ENCODE measurements around the gene GALP.
"Not testable (repeated sequence)": the region's sequence is repeated elsewhere in the genome, so short reads cannot be mapped to it uniquely, and the experiment has no call there.

The GALP gene

GRCh38 chr19:56193981-56194640, 18.3 kb downstream of the GALP start:
- no peak for DNase-seq

GRCh38 chr19:56197646-56198045, 21.8 kb downstream of the GALP start, which contains the start of gene ZSCAN5B:
Gene ZSCAN5B, minus strand, starts transcription at chr19:56197783. Its CDS starts 4,731 bp downstream, at chr19:56193052.
- DNase-seq: not testable (repeated sequence)

GRCh38 chr19:56199687-56200086, 23.9 kb downstream of the GALP start:
- DNase-seq: no peak

GRCh38 chr19:56201973-56202372, 26.2 kb downstream of the GALP start, which contains the start of gene ZSCAN5C:
Gene ZSCAN5C, plus strand, starts transcription at chr19:56202273. Its CDS starts 3,641 bp downstream, at chr19:56205914.
- DNase-seq: no peak

- not testable (repeated sequence) for DNase-seq
These were observed 31.8 kb downstream of the GALP start for GRCh38 chr19:56207581-56207980.

GRCh38 chr19:56209091-56209490, 33.3 kb downstream of the GALP start:
- no peak for DNase-seq

- DNase-seq: not testable (repeated sequence)
These were observed 34.2 kb downstream of the GALP start for GRCh38 chr19:56210036-56210435.

- DNase-seq: no peak
These were observed 35.9 kb downstream of the GALP start for GRCh38 chr19:56211718-56212117.

- DNase-seq: no peak
These were observed 41.5 kb downstream of the GALP start for GRCh38 chr19:56217039-56217949.

GRCh38 chr19:56218961-56219360, 43.2 kb downstream of the GALP start:
- no peak for DNase-seq

GRCh38 chr19:56221442-56221841, 45.6 kb downstream of the GALP start:
- not testable (repeated sequence) for DNase-seq

- no peak for DNase-seq
These were observed 46.0 kb downstream of the GALP start for GRCh38 chr19:56221851-56222250.

- no peak for DNase-seq
These were observed 47.1 kb downstream of the GALP start for GRCh38 chr19:56222901-56223300.

- no peak for DNase-seq
These were observed 47.7 kb downstream of the GALP start for GRCh38 chr19:56223481-56223880.

Measured in activated CD4-positive, alpha-beta T cell treated with anti-CD3 and anti-CD28 coated beads, Interleukin-2, amount 50 U/mL, for 16 hours (primary cell).